Measurements from ENCODE around the gene CLEC6A. TPM values are rescaled to one million over a fixed set of nuclear protein-coding genes. Genes with fewer than 3 reads are reported as not detected.

Gene CLEC6A
- total RNA-seq, 1 donor from 2014 or later, result not detected

- Mint-ChIP-seq H3K27ac (no peak overlapping the region), H3K4me3 (ENCODE audit: low read depth) (no peak overlapping the region), H3K4me1 (ENCODE audit: low read depth) (peaks cover 17% of the 10 kb centered on the region), H3K27me3 (peaks cover 4% of the 10 kb centered on the region), H3K36me3 (ENCODE audit: insufficient read depth) (no peaks in the 10 kb centered on the region), H3K9me3 (ENCODE audit: low read depth) (no peaks in the 10 kb centered on the region)
- no peak for DNase-seq (ENCODE audit: low spot score, unreplicated experiment)
- TF ChIP-seq CTCF (IDR thresholded peaks at IDR 0.05; ENCODE audit: unreplicated experiment), result no peak
These were observed 8.9 kb upstream of the CLEC6A start for GRCh38 chr12:8446642-8447547.

GRCh38 chr12:8449355-8449859, 6.4 kb upstream of the CLEC6A start:
- no peak for DNase-seq (ENCODE audit: low spot score, unreplicated experiment)
- H3K9me3 Mint-ChIP-seq (ENCODE audit: low read depth), result no peaks in the 10 kb centered on the region
- TF ChIP-seq CTCF (IDR thresholded peaks at IDR 0.05; ENCODE audit: unreplicated experiment), result no peak
- no peaks in the 10 kb centered on the region for H3K27me3 Mint-ChIP-seq
- no peaks in the 10 kb centered on the region for H3K36me3 Mint-ChIP-seq (ENCODE audit: insufficient read depth)
- H3K4me1 Mint-ChIP-seq (ENCODE audit: low read depth), result peaks cover 14% of the 10 kb centered on the region
- H3K27ac Mint-ChIP-seq, result peak overlapping the region; percentile 46
- no peak overlapping the region for H3K4me3 Mint-ChIP-seq (ENCODE audit: low read depth)

- no peaks in the 10 kb centered on the region for H3K9me3 Mint-ChIP-seq (ENCODE audit: low read depth)
- H3K4me1 Mint-ChIP-seq (ENCODE audit: low read depth), result peaks cover 17% of the 10 kb centered on the region
- H3K27ac Mint-ChIP-seq, result no peak overlapping the region
- no peak overlapping the region for H3K4me3 Mint-ChIP-seq (ENCODE audit: low read depth)
- no peaks in the 10 kb centered on the region for H3K27me3 Mint-ChIP-seq
- no peak for DNase-seq (ENCODE audit: low spot score, unreplicated experiment)
- H3K36me3 Mint-ChIP-seq (ENCODE audit: insufficient read depth), result no peaks in the 10 kb centered on the region
- no peak for TF ChIP-seq CTCF (IDR thresholded peaks at IDR 0.05; ENCODE audit: unreplicated experiment)
These were observed 3.7 kb upstream of the CLEC6A start for GRCh38 chr12:8452036-8452435.

GRCh38 chr12:8453021-8453513, 2.7 kb upstream of the CLEC6A start:
- no peaks in the 10 kb centered on the region for H3K36me3 Mint-ChIP-seq (ENCODE audit: insufficient read depth)
- H3K27me3 Mint-ChIP-seq, result no peaks in the 10 kb centered on the region
- no peak overlapping the region for H3K27ac Mint-ChIP-seq
- TF ChIP-seq CTCF (IDR thresholded peaks at IDR 0.05; ENCODE audit: unreplicated experiment), result no peak
- DNase-seq (ENCODE audit: low spot score, unreplicated experiment), result no peak
- H3K4me3 Mint-ChIP-seq (ENCODE audit: low read depth), result no peak overlapping the region
- H3K9me3 Mint-ChIP-seq (ENCODE audit: low read depth), result no peaks in the 10 kb centered on the region
- H3K4me1 Mint-ChIP-seq (ENCODE audit: low read depth), result peaks cover 17% of the 10 kb centered on the region

GRCh38 chr12:8453796-8454195, 2.0 kb upstream of the CLEC6A start:
- Mint-ChIP-seq H3K27ac (no peak overlapping the region), H3K4me3 (ENCODE audit: low read depth) (no peak overlapping the region), H3K36me3 (ENCODE audit: insufficient read depth) (no peaks in the 10 kb centered on the region), H3K27me3 (no peaks in the 10 kb centered on the region), H3K9me3 (ENCODE audit: low read depth) (no peaks in the 10 kb centered on the region), H3K4me1 (ENCODE audit: low read depth) (peaks cover 17% of the 10 kb centered on the region)
- no peak for TF ChIP-seq CTCF (IDR thresholded peaks at IDR 0.05; ENCODE audit: unreplicated experiment)
- DNase-seq (ENCODE audit: low spot score, unreplicated experiment), result no peak

Data from progenitor cell of endocrine pancreas (in vitro differentiated cells).